PC-3 (cell line): ENCODE data around the gene PRELID1.

ENCODE experiments used
- EZH2 ChIP-seq: fragments of 300-600 bp; sonication (generic); IDR thresholded peaks from one replicate; pipeline ENCODE4 v1.6.1; 2017; ENCODE audit warnings: antibody characterized with exemption, mild to moderate bottlenecking, low read length; ENCODE audit not compliant: unreplicated experiment
- TF ChIP-seq, protein P1 (sequence below): fragments of 300-600 bp; sonication (generic); conservative IDR thresholded peaks from 2 replicates; pipeline ENCODE4 v1.5.1; 2017; ENCODE audit warnings: antibody characterized with exemption, low read depth, mild to moderate bottlenecking, low read length

DNA sequence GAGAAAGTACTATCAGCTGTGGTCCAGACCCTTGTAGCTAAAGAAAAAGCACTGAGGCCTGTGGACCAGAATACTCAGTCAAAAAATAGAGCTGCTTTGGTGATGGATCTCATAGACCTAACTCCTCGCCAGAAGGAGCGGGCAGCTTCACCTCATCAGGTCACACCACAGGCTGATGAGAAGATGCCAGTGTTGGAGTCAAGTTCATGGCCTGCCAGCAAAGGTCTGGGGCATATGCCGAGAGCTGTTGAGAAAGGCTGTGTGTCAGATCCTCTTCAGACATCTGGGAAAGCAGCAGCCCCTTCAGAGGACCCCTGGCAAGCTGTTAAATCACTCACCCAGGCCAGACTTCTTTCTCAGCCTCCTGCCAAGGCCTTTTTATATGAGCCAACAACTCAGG, 9.0 kb upstream of the PRELID1 start:
- TF ChIP-seq, protein P1, sequence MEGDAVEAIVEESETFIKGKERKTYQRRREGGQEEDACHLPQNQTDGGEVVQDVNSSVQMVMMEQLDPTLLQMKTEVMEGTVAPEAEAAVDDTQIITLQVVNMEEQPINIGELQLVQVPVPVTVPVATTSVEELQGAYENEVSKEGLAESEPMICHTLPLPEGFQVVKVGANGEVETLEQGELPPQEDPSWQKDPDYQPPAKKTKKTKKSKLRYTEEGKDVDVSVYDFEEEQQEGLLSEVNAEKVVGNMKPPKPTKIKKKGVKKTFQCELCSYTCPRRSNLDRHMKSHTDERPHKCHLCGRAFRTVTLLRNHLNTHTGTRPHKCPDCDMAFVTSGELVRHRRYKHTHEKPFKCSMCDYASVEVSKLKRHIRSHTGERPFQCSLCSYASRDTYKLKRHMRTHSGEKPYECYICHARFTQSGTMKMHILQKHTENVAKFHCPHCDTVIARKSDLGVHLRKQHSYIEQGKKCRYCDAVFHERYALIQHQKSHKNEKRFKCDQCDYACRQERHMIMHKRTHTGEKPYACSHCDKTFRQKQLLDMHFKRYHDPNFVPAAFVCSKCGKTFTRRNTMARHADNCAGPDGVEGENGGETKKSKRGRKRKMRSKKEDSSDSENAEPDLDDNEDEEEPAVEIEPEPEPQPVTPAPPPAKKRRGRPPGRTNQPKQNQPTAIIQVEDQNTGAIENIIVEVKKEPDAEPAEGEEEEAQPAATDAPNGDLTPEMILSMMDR: no peak
- no peak for TF ChIP-seq EZH2
